ENCODE measurements around the gene GCKR.

Gene GCKR

GRCh38 chr2:27571197-27571596 lies 74.6 kb downstream of the GCKR start:
- no peak overlapping the region for H3K4me3 ChIP-seq
- no peak for TF ChIP-seq Cebpa-rat (IDR thresholded peaks at IDR 0.05)
- no peaks in the 10 kb centered on the region for H3K27me3 ChIP-seq
- peaks cover 25% of the 10 kb centered on the region for H3K9me3 ChIP-seq
- H3K9ac ChIP-seq, result no peak overlapping the region
- no peaks in the 10 kb centered on the region for H3K36me3 ChIP-seq
- no peak overlapping the region for H3K27ac ChIP-seq
- H3K4me2 ChIP-seq, result no peak overlapping the region
- H3K4me1 ChIP-seq, result no peaks in the 10 kb centered on the region; the same call in 1 of the 2 replicates
- no peaks in the 10 kb centered on the region for H4K20me1 ChIP-seq

- no peak overlapping the region for H3K9ac ChIP-seq
- peaks cover 29% of the 10 kb centered on the region for H3K9me3 ChIP-seq
- no peak overlapping the region for H3K4me3 ChIP-seq
- TF ChIP-seq Cebpa-rat (IDR thresholded peaks at IDR 0.05), result no peak
- H3K27me3 ChIP-seq, result no peaks in the 10 kb centered on the region
- no peaks in the 10 kb centered on the region; the same call in 1 of the 2 replicates for H3K4me1 ChIP-seq
- H3K27ac ChIP-seq, result no peak overlapping the region
- no peaks in the 10 kb centered on the region for H3K36me3 ChIP-seq
- H4K20me1 ChIP-seq, result no peaks in the 10 kb centered on the region
- H3K4me2 ChIP-seq, result no peak overlapping the region
Observed at GRCh38 chr2:27571681-27572080, 75.0 kb downstream of the GCKR start.

GRCh38 chr2:27572439-27572838 lies 75.8 kb downstream of the GCKR start:
- Histone ChIP-seq H3K4me2 (no peak overlapping the region), H3K9ac (no peak overlapping the region), H3K27me3 (no peaks in the 10 kb centered on the region), H3K9me3 (peaks cover 36% of the 10 kb centered on the region), H3K27ac (no peak overlapping the region), H3K4me1 (no peaks in the 10 kb centered on the region; the same call in 1 of the 2 replicates), H3K4me3 (no peak overlapping the region), H3K36me3 (no peaks in the 10 kb centered on the region; the same call in 1 of the 2 replicates), H4K20me1 (no peaks in the 10 kb centered on the region)
- no peak for TF ChIP-seq Cebpa-rat (IDR thresholded peaks at IDR 0.05)

- Histone ChIP-seq H3K4me1 (no peaks in the 10 kb centered on the region; the same call in 1 of the 2 replicates), H3K27ac (no peak overlapping the region), H3K9ac (no peak overlapping the region), H3K36me3 (no peaks in the 10 kb centered on the region; the same call in 1 of the 2 replicates), H3K4me3 (no peak overlapping the region), H4K20me1 (no peaks in the 10 kb centered on the region), H3K4me2 (no peak overlapping the region), H3K27me3 (no peaks in the 10 kb centered on the region), H3K9me3 (peaks cover 36% of the 10 kb centered on the region)
- TF ChIP-seq Cebpa-rat (IDR thresholded peaks at IDR 0.05), result no peak
Observed at GRCh38 chr2:27572998-27573429, 76.4 kb downstream of the GCKR start.
